Measurements from ENCODE around the gene NKX3-2.

- TF ChIP-seq EZH2 (IDR thresholded peaks at IDR 0.05) (no peak), POLR2AphosphoS5 (IDR thresholded peaks at IDR 0.05; ENCODE audit: borderline replicate concordance, low read depth, low read length) (no peak), FOXP2 (optimal IDR thresholded peaks at IDR 0.05; ENCODE audit: control extremely low read depth, extremely low read length, insufficient read depth) (no peak)
Measured at GRCh38 chr4:13516315-13516860, 27.9 kb downstream of the NKX3-2 start.
